Mesodermal cell (in vitro differentiated cells): ENCODE measurements around the gene TIGD2.

Experiments used
- H3K27ac ChIP-seq: 2 replicates; pipeline ENCODE4 v1.7.0; 2013; ENCODE audit warnings: mild to moderate bottlenecking, low read depth, low read length, moderate library complexity; ENCODE audit not compliant: severe bottlenecking
- H3K36me3 ChIP-seq: 2 replicates; pipeline ENCODE4 v1.7.1; 2013; ENCODE audit warnings: mild to moderate bottlenecking, low read length, moderate library complexity; ENCODE audit not compliant: control insufficient read depth, insufficient read depth
- H3K4me1 ChIP-seq: one replicate; pipeline ENCODE4 v1.7.1; 2013; ENCODE audit warnings: mild to moderate bottlenecking, low read length; ENCODE audit not compliant: insufficient read depth, control insufficient read depth, poor library complexity, severe bottlenecking
- H3K4me3 ChIP-seq: 2 replicates; pipeline ENCODE4 v1.7.0; 2013; ENCODE audit warnings: low read length, control low read depth, mild to moderate bottlenecking; ENCODE audit not compliant: insufficient read depth, poor library complexity, severe bottlenecking; ENCODE audit errors: extremely low read depth
- H3K9me3 ChIP-seq: 2 replicates; pipeline ENCODE4 v1.7.1; 2013; ENCODE audit warnings: mild to moderate bottlenecking, low read length, moderate library complexity; ENCODE audit not compliant: control insufficient read depth
- WGBS, 2 experiments: methylation state at CpG; one replicate each; pipeline ENCODE4 v1.1.5; 2013; ENCODE audit warnings: missing lambda C conversion rate in 2 of 2; ENCODE audit not compliant: insufficient coverage in 2 of 2; 5-methylcytosine and 5-hydroxymethylcytosine counted together

TIGD2 gene

GRCh38 chr4:89119166-89119565 is 7.8 kb downstream of the TIGD2 start:
- WGBS, 2 experiments: 100% methylated on average over 1 of the region's 1 CpG; no CpG with 5 or more reads in 1 of the 2 experiments
- Histone ChIP-seq H3K27ac (no peak overlapping the region), H3K4me3 (no peak overlapping the region), H3K9me3 (no peaks in the 10 kb centered on the region), H3K36me3 (peaks cover 3% of the 10 kb centered on the region), H3K4me1 (peaks cover 25% of the 10 kb centered on the region)

GRCh38 chr4:89119836-89120235 is 8.5 kb downstream of the TIGD2 start:
- Histone ChIP-seq H3K36me3 (peaks cover 1% of the 10 kb centered on the region), H3K27ac (no peak overlapping the region), H3K4me3 (no peak overlapping the region), H3K9me3 (no peaks in the 10 kb centered on the region), H3K4me1 (peaks cover 25% of the 10 kb centered on the region)
- 84% methylated on average over 2 of the region's 3 CpGs; no CpG with 5 or more reads in 1 of the 2 experiments for WGBS, 2 experiments

- no peak overlapping the region for H3K27ac ChIP-seq
- WGBS, 2 experiments: no CpG with 5 or more reads among the region's 3 CpGs
- H3K36me3 ChIP-seq: no peaks in the 10 kb centered on the region
- no peaks in the 10 kb centered on the region for H3K9me3 ChIP-seq
- peaks cover 25% of the 10 kb centered on the region for H3K4me1 ChIP-seq
- no peak overlapping the region for H3K4me3 ChIP-seq
Measured at GRCh38 chr4:89121387-89122068, 10.2 kb downstream of the TIGD2 start.

DNA sequence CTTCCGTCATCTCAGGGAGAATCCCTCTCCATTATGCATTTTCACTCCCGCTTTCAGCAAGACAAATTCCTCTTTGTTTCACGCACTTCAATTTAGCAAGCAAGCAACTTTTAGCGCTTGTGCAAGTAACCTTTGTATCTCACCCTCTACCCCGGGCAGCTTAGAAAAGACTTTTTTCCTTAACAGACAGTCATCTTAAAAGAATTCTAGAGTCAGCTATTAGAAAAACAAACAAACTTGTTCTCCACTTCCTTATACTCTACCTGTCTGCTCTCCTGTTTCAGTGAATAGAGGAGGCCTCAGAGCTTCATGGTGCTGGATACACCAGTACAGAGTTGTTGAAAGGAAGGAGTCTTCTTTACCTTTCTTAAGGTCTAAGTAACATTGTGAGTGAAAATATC is 12.1 kb downstream of the TIGD2 start:
- WGBS, 2 experiments: 76 to 90% methylated on average over 5 of the region's 5 CpGs
- H3K4me1 ChIP-seq: peaks cover 27% of the 10 kb centered on the region
- H3K9me3 ChIP-seq: no peaks in the 10 kb centered on the region
- H3K27ac ChIP-seq: peak overlapping the region; percentile 3
- no peaks in the 10 kb centered on the region for H3K36me3 ChIP-seq
- H3K4me3 ChIP-seq: no peak overlapping the region

- H3K27ac ChIP-seq: no peak overlapping the region
- peaks cover 29% of the 10 kb centered on the region for H3K4me1 ChIP-seq
- no peak overlapping the region for H3K4me3 ChIP-seq
- no peaks in the 10 kb centered on the region for H3K36me3 ChIP-seq
- WGBS, 2 experiments: no CpG with 5 or more reads among the region's 3 CpGs
- H3K9me3 ChIP-seq: no peaks in the 10 kb centered on the region
Measured at GRCh38 chr4:89125901-89126782, 14.8 kb downstream of the TIGD2 start.

DNA sequence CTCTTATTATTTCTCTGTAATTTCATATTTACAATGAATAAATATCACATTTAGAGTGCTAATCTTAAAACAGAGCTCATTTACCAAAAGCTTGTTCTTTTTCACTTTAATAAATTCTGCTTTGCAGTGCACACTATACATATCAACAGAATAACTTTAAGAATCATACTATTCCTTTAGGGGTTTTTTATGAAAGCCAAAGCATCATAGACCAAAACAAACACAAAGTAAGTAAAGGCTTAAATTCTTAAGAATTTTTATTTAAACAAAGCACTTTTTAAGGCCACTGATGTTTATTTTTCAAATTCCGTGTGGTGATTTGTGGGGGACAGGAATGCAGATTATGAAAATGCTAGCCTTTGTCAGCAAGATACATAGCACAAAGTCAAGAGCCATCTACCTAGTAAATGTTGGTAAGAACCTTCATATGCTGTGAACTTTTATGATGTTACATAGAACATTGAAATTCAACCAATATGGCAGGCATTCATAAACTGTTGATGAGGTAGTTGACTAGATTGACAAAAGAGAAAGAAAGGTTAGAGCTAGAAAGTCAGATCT is 17.8 kb downstream of the TIGD2 start:
- Histone ChIP-seq H3K27ac (no peak overlapping the region), H3K4me1 (peaks cover 6% of the 10 kb centered on the region), H3K9me3 (no peaks in the 10 kb centered on the region), H3K4me3 (no peak overlapping the region), H3K36me3 (no peaks in the 10 kb centered on the region)
- no CpG with 5 or more reads among the region's 1 CpG for WGBS, 2 experiments

DNA sequence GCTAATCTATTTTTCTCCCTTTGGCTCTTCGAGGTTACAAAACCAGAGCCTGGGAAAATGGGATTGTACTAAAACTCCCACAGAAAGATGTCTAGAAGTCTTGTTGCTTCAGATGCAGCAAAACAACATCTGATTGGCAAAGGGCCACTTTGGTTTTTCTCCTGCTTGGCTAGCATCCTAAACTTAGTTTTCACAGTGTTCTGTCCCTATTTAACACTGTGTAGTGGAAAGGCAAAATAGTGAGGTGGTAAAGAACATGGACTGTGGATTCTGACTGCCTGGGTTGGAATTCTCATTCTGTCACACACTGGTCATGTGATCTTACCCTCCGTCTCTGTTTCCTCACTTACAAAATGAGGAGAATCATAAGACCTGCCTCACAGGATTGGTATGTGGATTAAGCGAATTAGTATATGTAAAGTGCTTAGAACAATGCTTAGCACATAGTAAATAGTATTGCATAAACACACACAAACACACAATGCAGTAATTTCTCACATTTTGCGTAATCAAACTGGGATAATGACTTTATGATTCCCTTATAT is 23.5 kb downstream of the TIGD2 start:
- peak overlapping the region; percentile 43 for H3K27ac ChIP-seq
- H3K4me3 ChIP-seq: no peak overlapping the region
- peaks cover 18% of the 10 kb centered on the region for H3K4me1 ChIP-seq
- WGBS, 2 experiments: 75% methylated on average over 1 of the region's 4 CpGs; no CpG with 5 or more reads in 1 of the 2 experiments
- no peaks in the 10 kb centered on the region for H3K36me3 ChIP-seq
- H3K9me3 ChIP-seq: no peaks in the 10 kb centered on the region

- H3K36me3 ChIP-seq: no peaks in the 10 kb centered on the region
- 80% methylated on average over 1 of the region's 3 CpGs; no CpG with 5 or more reads in 1 of the 2 experiments for WGBS, 2 experiments
- no peak overlapping the region for H3K4me3 ChIP-seq
- no peak overlapping the region for H3K27ac ChIP-seq
- peaks cover 18% of the 10 kb centered on the region for H3K4me1 ChIP-seq
- no peaks in the 10 kb centered on the region for H3K9me3 ChIP-seq
Measured at GRCh38 chr4:89136525-89136924, 25.2 kb downstream of the TIGD2 start.

- Histone ChIP-seq H3K4me1 (peaks cover 18% of the 10 kb centered on the region), H3K36me3 (no peaks in the 10 kb centered on the region), H3K9me3 (no peaks in the 10 kb centered on the region), H3K27ac (no peak overlapping the region), H3K4me3 (no peak overlapping the region)
- WGBS, 2 experiments: 82 to 85% methylated on average over 2 of the region's 5 CpGs
Measured at GRCh38 chr4:89137231-89137630, 25.9 kb downstream of the TIGD2 start.

GRCh38 chr4:89137695-89138094 is 26.4 kb downstream of the TIGD2 start:
- Histone ChIP-seq H3K4me3 (no peak overlapping the region), H3K9me3 (no peaks in the 10 kb centered on the region), H3K27ac (no peak overlapping the region), H3K4me1 (peaks cover 18% of the 10 kb centered on the region), H3K36me3 (no peaks in the 10 kb centered on the region)
- 62 to 76% methylated on average over 5 to 12 of the region's 12 CpGs for WGBS, 2 experiments
